ENCODE measurements around the gene UGT1A6.
"Not testable (repeated sequence)": the region's sequence is repeated elsewhere in the genome, so short reads cannot be mapped to it uniquely, and the experiment has no call there.

UGT1A6 gene

DNA sequence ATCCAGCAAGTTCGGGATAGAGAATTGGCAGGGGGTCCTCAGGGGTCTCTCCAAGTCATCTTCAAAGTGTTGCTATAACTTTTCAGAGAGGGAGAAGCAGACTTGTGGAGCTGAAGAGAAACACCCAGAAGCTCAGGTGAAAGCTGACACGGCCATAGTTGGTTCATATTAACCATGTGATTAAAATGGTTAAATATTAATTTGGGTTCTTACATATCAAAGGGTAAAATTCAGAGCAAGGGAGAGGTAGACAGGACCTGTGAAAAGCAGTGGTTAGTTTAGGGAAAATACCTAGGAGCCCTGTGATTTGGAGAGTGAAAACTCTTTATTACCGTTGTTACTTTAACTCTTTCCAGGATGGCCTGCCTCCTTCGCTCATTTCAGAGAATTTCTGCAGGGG lies at the start of gene UGT1A6:
Gene UGT1A6 (plus strand): TSS at position 243 of the 400 bp plus-strand sequence. CDS start 115 bp downstream, at position 358.
- no peaks in the 10 kb centered on the region for H3F3A ChIP-seq (ENCODE audit: insufficient read depth, low read length)
- H3K9ac ChIP-seq (ENCODE audit: low read length), result no peak within 1 kb of the TSS
- H3K36me3 ChIP-seq (ENCODE audit: insufficient read depth, low read length), result no peaks in the 10 kb centered on the region
- H3K9me3 ChIP-seq (ENCODE audit: low read length), result no peaks in the 10 kb centered on the region
- no peaks in the 10 kb centered on the region for H3K4me1 ChIP-seq (ENCODE audit: insufficient read depth, low read length, severe bottlenecking)
- no peak within 1 kb of the TSS for H3K4me2 ChIP-seq (ENCODE audit: low read length)
- no peaks in the 10 kb centered on the region for H3K79me2 ChIP-seq (ENCODE audit: insufficient read depth, low read length)
- no peaks in the 10 kb centered on the region; the same call in 1 of the 2 replicates for H3K27me3 ChIP-seq (ENCODE audit: insufficient read depth, low read length)
- TF ChIP-seq EZH2 (IDR thresholded peaks at IDR 0.05; ENCODE audit: borderline replicate concordance, low read length), result no peak
- TF ChIP-seq CTCF (IDR thresholded peaks at IDR 0.05; ENCODE audit: low read length), result no peak
- H3K4me3 ChIP-seq (ENCODE audit: low read depth, low read length, poor library complexity, severe bottlenecking), result no peak within 1 kb of the TSS
- no peak within 1 kb of the TSS for H3K27ac ChIP-seq (ENCODE audit: low read depth, low read length, poor library complexity, severe bottlenecking)
- no peaks in the 10 kb centered on the region; the same call in 1 of the 2 replicates for H3K9me2 ChIP-seq (ENCODE audit: low read depth, low read length)
- H2AFZ ChIP-seq (ENCODE audit: low read length), result no peak within 1 kb of the TSS
- no peaks in the 10 kb centered on the region for H4K20me1 ChIP-seq (ENCODE audit: insufficient read depth, low read length)

DNA sequence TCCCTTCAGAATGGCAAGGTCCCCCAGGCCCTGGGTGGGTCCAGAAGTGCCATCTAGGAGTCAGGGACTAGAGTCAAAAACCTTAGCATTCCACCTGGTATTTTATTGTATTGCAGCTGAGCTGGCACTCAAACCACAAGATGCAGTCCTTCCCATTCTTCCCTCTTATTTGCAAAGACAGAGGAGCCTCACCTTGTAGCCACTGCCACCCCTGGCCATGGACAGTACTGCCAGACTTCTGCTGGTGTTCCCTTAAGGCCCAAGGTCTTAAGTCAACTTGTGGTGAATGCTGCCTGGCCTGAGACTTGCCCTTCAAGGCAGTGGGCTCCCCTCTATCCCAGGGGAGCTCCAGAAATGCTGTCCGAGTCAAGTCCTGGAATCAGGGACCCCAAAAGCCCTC lies 49.6 kb upstream of the UGT1A6 start:
- Histone ChIP-seq H3K79me2 (ENCODE audit: insufficient read depth, low read length) (no peaks in the 10 kb centered on the region), H3K27me3 (ENCODE audit: insufficient read depth, low read length) (no peaks in the 10 kb centered on the region), H4K20me1 (ENCODE audit: insufficient read depth, low read length) (no peaks in the 10 kb centered on the region), H3K4me3 (ENCODE audit: low read depth, low read length, poor library complexity, severe bottlenecking) (no peak overlapping the region), H3K9me2 (ENCODE audit: low read depth, low read length) (no peaks in the 10 kb centered on the region), H2AFZ (ENCODE audit: low read length) (no peak overlapping the region), H3K9me3 (ENCODE audit: low read length) (no peaks in the 10 kb centered on the region), H3K27ac (ENCODE audit: low read depth, low read length, poor library complexity, severe bottlenecking) (no peak overlapping the region), H3K4me2 (ENCODE audit: low read length) (no peak overlapping the region), H3K4me1 (ENCODE audit: insufficient read depth, low read length, severe bottlenecking) (peaks cover 6% of the 10 kb centered on the region), H3F3A (ENCODE audit: insufficient read depth, low read length) (no peaks in the 10 kb centered on the region), H3K36me3 (ENCODE audit: insufficient read depth, low read length) (no peaks in the 10 kb centered on the region), H3K9ac (ENCODE audit: low read length) (no peak overlapping the region)
- TF ChIP-seq EZH2 (IDR thresholded peaks at IDR 0.05; ENCODE audit: borderline replicate concordance, low read length) (no peak), CTCF (IDR thresholded peaks at IDR 0.05; ENCODE audit: low read length) (peak; percentile 29; the same call in 1 of the 2 replicates)

- not testable (repeated sequence) for H3K27ac ChIP-seq (ENCODE audit: low read depth, low read length, poor library complexity, severe bottlenecking); H3K79me2 ChIP-seq (ENCODE audit: insufficient read depth, low read length); H3K9me2 ChIP-seq (ENCODE audit: low read depth, low read length); H3K4me1 ChIP-seq (ENCODE audit: insufficient read depth, low read length, severe bottlenecking); H4K20me1 ChIP-seq (ENCODE audit: insufficient read depth, low read length); H3K9me3 ChIP-seq (ENCODE audit: low read length); H3K9ac ChIP-seq (ENCODE audit: low read length); H3K4me3 ChIP-seq (ENCODE audit: low read depth, low read length, poor library complexity, severe bottlenecking); H3K36me3 ChIP-seq (ENCODE audit: insufficient read depth, low read length); H3K27me3 ChIP-seq (ENCODE audit: insufficient read depth, low read length); H3K4me2 ChIP-seq (ENCODE audit: low read length); H3F3A ChIP-seq (ENCODE audit: insufficient read depth, low read length); H2AFZ ChIP-seq (ENCODE audit: low read length)
Observed at GRCh38 chr2:233646033-233646432, 46.7 kb upstream of the UGT1A6 start.

GRCh38 chr2:233650981-233651380 lies 41.7 kb upstream of the UGT1A6 start:
- Histone ChIP-seq H2AFZ (ENCODE audit: low read length) (no peak overlapping the region), H3K27ac (ENCODE audit: low read depth, low read length, poor library complexity, severe bottlenecking) (no peak overlapping the region), H3K4me2 (ENCODE audit: low read length) (no peak overlapping the region), H3K79me2 (ENCODE audit: insufficient read depth, low read length) (no peaks in the 10 kb centered on the region), H4K20me1 (ENCODE audit: insufficient read depth, low read length) (no peaks in the 10 kb centered on the region), H3K9me3 (ENCODE audit: low read length) (no peaks in the 10 kb centered on the region), H3K36me3 (ENCODE audit: insufficient read depth, low read length) (no peaks in the 10 kb centered on the region), H3K27me3 (ENCODE audit: insufficient read depth, low read length) (no peaks in the 10 kb centered on the region), H3K4me1 (ENCODE audit: insufficient read depth, low read length, severe bottlenecking) (no peaks in the 10 kb centered on the region), H3K9ac (ENCODE audit: low read length) (no peak overlapping the region), H3F3A (ENCODE audit: insufficient read depth, low read length) (no peaks in the 10 kb centered on the region), H3K9me2 (ENCODE audit: low read depth, low read length) (no peaks in the 10 kb centered on the region), H3K4me3 (ENCODE audit: low read depth, low read length, poor library complexity, severe bottlenecking) (no peak overlapping the region)
- TF ChIP-seq EZH2 (IDR thresholded peaks at IDR 0.05; ENCODE audit: borderline replicate concordance, low read length) (no peak), CTCF (IDR thresholded peaks at IDR 0.05; ENCODE audit: low read length) (no peak)
